Panc1 (cell line): ENCODE measurements around the gene TNIP1.

ENCODE experiments used
- TF ChIP-seq, protein P1 (sequence below): fragments of 450-650 bp; IDR thresholded peaks from 2 replicates; pipeline ENCODE4 v1.5.1; 2017; ENCODE audit warnings: mild to moderate bottlenecking
- TF ChIP-seq, protein P2 (sequence below), 2 experiments: IDR thresholded peaks; 2 replicates each; pipeline ENCODE4 v1.6.1; 2011 to 2012; ENCODE audit warnings: low read depth in 2 of 2, control low read depth in 1 of 2, low read length in 1 of 2, mild to moderate bottlenecking in 1 of 2, moderate library complexity in 1 of 2; ENCODE audit not compliant: insufficient read depth in 1 of 2

DNA sequence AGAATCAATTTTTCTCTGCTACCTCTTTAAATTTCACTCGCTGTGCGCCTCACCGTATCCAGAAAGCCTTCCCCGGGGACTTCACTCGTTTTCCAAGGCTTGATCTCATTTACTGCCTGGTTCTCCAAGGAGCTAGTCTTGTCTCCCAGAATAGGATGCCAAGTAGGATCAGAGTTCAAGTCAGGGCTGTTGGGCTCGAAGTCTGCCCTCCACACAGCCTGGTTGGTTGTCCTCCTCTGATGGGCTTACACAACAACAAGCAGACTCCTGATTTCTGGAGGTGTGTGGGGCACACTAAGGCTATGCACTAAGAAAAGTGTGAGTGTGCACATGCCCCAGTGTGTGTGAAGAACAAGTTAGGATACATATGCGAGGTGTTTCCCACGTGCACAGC, 14.0 kb upstream of the TNIP1 start:
- TF ChIP-seq, protein P1, sequence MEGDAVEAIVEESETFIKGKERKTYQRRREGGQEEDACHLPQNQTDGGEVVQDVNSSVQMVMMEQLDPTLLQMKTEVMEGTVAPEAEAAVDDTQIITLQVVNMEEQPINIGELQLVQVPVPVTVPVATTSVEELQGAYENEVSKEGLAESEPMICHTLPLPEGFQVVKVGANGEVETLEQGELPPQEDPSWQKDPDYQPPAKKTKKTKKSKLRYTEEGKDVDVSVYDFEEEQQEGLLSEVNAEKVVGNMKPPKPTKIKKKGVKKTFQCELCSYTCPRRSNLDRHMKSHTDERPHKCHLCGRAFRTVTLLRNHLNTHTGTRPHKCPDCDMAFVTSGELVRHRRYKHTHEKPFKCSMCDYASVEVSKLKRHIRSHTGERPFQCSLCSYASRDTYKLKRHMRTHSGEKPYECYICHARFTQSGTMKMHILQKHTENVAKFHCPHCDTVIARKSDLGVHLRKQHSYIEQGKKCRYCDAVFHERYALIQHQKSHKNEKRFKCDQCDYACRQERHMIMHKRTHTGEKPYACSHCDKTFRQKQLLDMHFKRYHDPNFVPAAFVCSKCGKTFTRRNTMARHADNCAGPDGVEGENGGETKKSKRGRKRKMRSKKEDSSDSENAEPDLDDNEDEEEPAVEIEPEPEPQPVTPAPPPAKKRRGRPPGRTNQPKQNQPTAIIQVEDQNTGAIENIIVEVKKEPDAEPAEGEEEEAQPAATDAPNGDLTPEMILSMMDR = no peak
- TF ChIP-seq, protein P2, sequence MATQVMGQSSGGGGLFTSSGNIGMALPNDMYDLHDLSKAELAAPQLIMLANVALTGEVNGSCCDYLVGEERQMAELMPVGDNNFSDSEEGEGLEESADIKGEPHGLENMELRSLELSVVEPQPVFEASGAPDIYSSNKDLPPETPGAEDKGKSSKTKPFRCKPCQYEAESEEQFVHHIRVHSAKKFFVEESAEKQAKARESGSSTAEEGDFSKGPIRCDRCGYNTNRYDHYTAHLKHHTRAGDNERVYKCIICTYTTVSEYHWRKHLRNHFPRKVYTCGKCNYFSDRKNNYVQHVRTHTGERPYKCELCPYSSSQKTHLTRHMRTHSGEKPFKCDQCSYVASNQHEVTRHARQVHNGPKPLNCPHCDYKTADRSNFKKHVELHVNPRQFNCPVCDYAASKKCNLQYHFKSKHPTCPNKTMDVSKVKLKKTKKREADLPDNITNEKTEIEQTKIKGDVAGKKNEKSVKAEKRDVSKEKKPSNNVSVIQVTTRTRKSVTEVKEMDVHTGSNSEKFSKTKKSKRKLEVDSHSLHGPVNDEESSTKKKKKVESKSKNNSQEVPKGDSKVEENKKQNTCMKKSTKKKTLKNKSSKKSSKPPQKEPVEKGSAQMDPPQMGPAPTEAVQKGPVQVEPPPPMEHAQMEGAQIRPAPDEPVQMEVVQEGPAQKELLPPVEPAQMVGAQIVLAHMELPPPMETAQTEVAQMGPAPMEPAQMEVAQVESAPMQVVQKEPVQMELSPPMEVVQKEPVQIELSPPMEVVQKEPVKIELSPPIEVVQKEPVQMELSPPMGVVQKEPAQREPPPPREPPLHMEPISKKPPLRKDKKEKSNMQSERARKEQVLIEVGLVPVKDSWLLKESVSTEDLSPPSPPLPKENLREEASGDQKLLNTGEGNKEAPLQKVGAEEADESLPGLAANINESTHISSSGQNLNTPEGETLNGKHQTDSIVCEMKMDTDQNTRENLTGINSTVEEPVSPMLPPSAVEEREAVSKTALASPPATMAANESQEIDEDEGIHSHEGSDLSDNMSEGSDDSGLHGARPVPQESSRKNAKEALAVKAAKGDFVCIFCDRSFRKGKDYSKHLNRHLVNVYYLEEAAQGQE (IDR thresholded peaks at IDR 0.05; ENCODE audit: insufficient read depth in 1 of 2, low read depth in 2 of 2, low read length in 1 of 2) = no peak
